ENCODE measurements around the gene ENTPD6.
A peak's percentile ranks its signal among the peaks of the same experiment; 100 is the strongest.

The ENTPD6 gene

DNA sequence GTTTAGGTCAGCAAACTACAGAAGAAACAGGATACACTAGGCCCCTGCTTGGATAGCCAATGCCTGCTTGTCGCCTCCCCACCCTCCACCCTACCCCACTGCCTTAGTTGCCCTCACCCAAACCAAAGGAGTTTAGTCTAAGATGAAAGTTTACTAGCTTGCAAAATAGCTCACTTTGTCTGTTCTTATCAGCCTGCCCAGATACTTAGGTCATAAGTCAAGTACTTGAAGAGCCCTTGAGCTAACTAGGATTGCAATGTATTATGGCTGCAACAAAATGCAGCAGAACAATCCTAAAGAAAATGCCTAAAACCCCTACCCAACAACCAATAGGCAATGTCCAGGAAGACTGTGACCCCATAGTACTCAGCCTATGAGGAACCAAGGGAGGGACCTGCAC, 7.3 kb upstream of the ENTPD6 start:
- no peak for DNase-seq

DNA sequence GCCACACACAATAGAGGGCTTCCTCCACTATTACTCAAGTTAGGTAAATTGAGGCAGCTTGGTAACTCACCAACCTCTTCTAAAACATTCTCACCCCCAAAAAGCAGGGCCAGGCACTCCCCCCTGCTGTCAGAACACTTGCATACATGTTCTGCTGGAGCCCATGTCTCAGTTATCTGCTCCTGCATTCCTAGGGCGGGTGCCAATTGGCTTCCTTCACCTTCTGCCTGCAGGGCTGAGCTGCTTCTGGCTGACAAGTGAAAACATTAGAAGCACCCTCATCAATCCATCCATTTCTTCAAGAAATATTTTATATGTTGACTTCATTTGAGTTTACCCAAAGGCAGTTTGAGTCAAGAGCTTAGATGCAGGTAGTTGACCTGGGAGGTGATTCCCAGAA, 4.5 kb upstream of the ENTPD6 start:
- no peak for DNase-seq

DNA sequence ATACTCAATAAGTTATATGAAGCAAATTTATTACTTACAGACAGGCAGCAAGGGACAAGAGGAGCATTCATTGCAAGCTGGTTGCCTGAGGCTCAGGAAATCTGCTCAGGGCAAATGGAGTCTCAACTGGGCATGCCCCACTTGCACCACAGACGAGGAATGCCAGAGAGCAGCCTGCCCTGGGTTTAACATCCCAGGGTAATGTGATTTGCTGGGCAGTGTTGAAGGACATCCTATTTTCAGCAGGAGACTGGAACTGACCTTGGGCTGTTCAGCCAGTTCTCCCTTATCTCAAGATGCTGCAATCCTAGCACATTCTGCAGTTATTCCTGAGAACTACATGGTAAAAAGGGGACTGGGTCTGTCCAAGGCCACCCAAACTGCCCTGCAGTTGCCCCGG, 3.8 kb upstream of the ENTPD6 start:
- no peak for DNase-seq

DNA sequence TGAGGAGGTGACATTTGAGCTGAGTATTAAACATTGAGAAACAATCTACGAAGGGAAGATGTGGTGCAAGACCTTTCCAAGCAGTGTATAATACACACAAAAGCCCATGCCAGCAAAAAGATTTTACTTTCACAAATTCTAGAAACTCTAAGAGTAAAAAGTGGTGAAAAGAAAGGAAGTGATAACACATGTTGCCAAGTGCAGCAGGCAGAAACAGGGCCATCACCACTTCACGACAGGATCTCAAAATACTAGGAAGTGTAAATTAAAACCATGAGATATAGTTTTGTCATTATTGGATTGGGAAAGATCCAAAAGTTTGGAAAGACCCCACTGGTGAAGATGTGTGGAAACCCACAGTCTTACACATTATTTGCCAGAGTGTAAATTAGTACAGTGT, 1.7 kb upstream of the ENTPD6 start:
- DNase-seq: no peak

DNA sequence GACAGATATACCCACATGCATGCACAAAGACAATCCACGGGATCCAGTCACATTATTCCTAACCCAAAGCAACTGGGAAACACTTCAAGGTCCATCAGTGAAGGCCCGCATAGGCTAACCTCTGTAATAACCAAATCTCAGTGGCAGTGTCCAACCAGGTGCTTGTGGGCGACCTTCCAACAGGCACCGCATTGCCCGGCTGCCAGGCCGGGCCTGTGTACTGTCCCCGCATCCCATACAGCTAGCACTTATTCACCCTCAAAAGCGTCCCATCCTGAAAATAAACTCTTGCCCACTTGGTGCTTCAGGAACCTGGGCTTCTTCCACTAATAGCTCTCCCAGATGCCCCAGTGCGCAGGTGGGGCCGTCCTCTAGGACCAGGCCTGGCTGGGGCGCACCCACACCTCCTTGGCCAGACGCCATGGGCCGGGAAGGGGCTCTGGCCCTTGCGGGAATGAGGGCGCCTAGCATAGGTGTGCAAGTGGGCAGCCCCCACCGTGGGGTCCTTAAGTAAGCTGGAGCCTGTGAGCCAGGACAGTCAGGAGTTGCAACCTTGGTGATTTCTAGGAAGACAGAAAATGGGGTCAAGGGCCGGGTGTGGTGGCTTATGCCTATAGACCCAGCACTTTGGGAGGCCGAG, 1.1 kb upstream of the ENTPD6 start:
- DNase-seq: no peak

DNA sequence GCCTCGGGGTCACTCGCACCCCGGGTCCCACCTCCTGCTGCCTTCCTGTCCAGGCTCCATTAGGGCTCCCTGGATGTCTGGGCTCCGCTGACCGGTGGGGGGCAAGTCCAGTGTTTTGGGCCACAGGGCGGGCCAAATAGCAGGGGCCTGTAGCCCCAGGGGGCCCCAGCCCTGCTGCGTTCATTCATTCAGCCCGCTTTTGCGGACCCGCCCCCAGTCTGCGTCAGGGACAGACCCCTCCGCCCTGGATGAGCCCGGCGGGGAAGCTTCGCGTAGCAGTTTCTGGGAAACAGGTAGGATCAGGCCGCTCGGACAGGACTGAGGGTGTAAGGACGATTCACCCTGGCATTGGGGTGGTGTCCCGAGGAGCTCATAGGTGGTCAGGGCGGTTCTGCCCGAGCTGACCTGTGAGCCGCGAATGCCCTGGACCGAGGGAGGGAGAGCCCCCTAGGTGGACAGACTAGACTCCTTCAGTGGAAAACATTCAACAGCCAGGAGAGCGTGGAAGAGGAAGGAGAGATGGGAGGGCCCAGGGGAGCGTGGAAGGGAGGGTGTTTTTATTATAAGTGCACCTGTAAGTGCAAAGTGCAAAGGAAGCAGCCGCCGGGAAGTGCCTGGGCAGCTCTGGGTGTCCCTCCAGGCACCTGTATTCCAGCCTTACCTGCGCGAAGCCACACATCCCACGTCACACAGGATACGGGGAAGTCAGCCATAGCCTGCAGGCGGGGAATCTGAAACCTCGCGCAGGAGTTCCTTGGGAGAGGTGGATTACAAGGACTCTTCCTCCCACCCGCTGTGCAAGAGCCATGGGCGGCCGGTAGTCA, 662 bp downstream of the ENTPD6 start:
- peak; percentile 9 for DNase-seq

DNA sequence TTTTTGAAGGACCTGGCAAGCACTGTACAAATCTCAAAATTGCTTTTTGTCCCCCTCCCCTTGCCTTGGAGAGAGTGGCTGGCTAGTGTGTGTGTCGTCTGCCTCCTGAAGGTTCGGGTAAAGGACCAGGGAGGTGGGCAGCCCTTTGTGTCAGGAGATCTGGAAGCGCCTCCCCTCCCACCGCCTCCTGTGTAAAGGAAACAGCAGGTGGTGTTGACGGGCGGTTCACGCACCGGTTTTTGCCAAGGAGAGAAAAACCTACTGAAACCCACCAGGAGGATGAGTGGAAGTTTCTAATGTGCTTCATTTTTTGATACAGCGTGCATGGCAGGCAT, 1.2 kb downstream of the ENTPD6 start:
- DNase-seq: no peak

DNA sequence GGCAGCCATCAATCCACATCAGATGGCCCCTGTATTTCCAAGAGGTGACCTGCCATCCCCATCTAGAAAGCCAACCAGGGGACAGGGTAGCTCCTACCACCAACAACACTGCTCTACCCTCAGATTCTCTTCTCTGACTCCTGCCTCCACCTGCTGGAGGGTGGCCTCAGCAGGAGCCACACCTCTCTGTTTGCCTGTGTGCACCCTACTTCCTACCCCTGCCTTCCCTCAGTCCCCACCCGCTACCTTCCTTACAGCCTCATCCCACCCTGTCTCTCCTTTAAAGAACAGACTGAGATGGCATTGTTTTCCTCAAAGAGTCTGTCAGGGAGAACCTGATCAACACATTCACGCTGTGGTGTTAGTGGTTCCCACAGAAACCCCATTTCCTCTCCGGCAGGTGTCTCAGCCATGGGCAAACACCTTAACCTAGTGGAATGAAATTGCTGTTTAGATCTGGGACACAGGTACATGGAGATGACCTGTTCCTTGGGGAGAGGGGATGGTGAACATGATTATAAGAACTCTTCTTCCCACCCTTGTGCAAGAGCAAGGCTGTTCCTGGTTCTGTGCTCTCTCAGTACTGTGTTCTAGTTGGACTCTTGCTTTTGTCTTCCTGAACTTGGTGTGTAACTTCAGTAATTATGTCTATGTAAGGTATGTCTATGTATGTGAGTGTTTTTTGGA, 1.8 kb downstream of the ENTPD6 start:
- DNase-seq: no peak

DNA sequence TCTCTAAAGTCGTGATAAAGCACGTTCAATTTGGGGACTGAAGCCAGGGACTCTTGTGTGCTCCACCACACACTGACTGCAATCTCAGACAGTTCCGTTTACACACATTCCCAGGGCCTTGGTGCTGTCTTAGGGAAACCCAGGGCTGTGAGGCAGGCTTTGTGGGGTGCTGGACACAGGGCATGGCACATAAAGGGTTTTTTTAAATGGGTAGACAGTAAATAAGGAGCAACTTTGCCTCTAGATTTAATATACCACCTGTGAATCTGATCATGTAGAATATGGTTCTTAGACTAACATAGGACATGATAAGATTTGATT, 2.3 kb downstream of the ENTPD6 start:
- no peak for DNase-seq

DNA sequence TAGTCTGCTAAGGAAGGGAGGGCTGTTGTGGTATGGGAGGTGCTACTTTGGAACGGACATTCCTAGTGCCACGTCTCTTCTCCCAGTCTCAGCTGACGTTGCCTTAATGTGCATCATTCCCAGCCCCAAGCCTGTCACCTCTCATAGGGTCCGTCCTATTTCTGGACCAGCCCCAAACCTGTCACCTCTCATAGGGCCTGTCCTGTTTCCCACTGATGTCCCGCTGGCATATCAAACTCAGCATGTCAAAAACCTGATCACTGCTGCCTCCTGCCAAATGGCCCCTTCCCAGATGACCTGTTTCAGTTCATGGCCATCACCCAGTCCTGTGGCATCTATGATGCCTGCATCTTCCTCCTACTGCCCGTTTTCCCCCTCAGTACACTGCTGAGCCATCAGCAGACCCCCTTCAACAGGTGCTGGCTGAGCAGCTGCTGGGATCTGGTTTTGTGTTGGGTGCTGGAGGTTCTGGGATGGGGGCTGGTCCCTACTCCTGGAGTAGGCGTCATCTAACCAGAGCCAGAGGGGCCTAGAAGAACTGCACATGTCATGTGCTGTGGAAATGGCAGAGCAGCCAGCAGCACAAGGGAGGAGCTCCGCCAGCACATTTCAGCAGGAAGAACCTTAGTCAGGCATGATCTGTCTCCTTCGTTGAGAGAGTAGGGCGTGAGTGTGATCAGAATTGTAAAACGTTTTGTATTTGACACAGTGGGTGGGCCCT, 3.3 kb downstream of the ENTPD6 start:
- no peak for DNase-seq

DNA sequence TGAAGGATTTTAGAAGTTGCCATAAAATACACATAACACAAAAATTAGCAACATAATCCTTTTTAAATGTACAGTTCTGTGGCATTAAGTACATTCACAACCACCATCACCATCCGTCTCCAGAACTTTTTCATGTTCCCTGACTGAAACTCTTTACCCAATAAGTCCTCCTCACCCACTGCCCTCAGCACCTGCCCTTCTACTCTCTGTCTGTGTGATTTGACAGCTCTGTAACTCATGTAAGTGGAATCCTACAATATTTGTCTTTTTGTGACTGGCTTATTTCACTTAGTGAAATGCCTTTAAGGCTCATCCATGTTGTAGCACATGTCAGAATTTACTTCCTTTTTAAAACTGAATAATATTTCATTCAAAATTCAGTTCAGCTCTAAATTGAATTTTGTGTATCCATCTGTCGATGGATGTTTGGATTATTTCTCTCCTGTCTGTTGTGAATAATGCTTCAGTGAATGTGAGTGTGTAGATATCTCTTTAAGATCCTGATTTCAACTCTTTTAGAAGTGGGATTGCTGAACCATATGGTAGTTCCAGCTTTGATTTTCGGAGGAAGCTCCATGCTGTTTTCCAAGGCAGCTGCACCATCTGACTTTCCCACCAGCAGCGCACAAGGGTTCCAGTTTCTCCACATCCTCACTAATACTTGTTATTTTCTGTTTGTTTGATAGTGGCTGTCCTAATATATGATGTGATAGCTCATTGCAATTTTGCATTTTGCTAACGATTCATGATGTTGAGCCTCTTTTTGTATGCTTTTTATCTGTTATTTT, 4.2 kb downstream of the ENTPD6 start:
- no peak for DNase-seq

DNA sequence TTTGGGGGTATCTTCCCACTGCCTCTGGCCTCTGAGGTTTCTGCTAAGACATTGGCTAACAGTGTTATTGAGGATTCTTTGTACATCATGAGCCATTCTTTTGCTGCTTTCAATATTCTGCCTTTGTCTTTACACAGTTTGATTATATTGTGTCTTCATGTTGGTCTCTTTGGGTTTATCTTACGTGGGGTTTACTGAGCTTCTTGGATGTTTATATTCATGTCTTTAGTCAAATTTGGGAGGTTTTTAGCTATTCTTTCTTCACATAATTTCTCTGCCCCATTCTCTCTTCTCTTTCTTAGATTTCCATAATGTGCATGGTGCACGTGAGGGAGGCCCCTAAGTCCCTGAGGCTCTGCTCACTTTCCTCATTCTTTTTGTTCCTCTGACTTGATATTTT, 7.6 kb downstream of the ENTPD6 start:
- DNase-seq: no peak

DNA sequence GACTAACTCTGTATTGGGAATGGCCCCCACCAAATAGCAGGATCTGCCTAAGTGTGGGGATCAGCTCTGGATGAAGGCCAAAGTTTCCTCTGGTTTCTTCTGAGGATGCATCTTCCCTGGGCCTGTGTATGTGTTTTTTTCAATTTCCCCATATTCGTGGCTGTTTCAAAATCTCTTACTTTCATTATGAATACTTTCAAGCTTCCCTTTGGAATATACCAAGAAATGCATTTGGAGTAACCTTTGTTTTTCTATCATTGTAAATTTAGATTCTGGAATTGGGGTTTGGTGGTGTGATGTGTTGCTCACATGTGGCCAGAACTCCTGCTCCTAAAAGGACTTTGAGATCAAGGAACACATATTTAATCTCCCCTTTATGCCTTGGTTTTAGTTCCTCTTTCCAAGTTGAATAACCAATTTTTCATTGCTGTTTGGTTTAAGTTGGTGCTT, 8.4 kb downstream of the ENTPD6 start:
- no peak for DNase-seq

DNA sequence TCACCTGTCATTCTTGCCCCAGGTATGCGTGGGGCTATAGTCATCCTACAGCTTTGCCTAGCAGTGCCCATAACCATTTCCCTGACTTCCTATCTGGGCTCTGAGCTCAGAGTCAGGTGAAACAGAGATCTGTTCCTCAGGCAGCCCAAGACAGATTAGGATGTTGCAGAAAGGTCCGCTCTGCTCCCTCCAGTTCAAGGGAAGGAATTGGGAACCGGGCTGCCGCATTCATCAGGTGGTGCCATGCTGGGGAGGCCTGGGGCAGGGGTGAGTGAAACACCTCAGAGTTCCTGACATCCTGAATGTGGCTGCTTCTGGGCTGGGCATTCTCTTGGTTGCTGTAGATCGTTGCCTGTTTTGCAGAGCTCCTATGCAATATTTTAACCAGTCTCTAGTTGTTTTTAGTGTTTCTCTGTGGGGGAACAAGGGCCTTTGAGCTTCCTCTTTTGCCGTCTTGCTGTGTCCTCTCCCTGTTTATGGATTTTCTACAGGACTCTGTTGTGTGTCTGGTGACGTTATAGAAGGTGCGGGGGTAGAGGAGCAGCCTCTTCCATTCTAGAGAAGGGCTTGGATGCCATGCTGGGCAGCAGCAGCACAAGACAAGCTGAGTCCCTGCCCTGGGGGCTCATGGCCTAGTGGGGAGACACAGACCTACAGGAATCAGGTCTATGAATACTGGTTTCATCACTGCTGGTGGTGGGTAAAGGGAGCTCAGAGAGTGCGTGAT, 9.2 kb downstream of the ENTPD6 start:
- DNase-seq: no peak

DNA sequence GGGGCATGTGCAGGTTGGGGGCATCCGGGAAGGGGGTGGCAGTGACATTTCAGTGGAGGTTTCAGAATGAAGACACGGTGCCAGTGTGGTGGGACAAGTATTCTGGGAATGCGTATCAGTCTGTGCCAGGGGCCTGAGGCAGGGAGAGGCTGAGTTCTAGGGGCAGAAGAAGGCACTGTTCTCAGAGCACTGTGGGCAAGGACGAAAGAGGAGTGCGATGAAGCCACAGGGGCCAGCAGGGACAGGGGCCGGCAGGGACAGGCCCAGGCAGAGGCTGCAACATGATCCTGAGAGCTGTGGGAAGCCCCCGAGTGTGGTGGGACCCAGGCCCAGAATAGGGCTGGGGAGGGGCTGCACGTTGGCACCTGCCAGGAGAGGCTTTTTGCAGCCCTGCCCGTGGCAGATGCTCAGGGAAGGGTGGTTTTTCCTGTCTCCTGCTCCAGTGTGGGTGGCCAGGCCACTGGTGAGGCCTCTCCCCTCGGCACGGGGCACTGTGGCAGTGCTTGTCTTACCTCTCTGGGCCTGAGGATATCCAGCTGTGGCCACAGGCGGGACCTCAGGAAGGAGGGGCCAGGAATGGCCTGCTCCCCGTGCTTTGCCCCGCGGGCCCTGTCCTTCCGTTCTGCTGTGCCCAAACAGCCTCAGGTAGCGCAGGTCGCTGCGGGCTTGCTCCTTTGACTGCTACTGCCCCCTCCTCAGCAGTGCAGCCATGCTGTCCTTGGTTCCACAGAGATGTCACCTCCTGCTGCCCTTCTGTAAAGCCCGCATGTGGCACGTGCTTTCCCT, 10.0 kb downstream of the ENTPD6 start:
- no peak for DNase-seq

DNA sequence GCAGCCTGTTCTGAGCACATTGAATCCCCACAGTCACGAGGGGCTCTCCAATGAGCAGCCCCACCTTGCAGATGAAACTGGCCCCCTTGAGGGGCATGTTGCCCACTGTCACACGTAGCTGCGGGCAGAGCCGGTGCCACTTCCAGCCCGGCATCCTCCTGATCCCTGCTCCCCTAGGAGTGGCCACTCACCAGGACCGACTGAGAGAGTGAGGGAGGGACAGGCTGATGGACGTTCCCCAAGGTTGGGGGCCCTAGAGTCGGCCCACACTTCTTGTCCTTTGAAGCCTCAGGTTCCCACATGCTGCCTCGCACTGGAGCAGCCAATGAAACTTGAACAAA, 10.5 kb downstream of the ENTPD6 start:
- no peak for DNase-seq

DNA sequence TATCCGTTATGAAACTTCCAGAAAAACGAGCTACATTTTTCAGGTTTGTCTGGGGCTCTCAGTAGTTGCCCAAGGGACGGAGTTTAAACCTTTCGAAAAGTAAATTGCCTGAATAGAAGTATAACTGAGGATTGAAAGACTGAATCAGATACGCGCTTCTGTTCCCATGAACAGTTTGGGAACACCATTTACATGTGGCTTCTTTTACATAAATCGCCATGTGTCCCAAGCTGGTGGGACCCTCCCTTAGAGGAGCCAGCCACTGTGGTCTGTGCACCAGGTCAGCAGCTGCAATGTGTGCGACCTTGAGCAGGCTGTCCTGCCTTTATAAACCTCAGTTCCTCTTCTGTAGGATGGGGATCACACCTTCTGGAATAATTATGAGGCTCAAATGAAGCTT, 11.0 kb downstream of the ENTPD6 start:
- no peak for DNase-seq

DNA sequence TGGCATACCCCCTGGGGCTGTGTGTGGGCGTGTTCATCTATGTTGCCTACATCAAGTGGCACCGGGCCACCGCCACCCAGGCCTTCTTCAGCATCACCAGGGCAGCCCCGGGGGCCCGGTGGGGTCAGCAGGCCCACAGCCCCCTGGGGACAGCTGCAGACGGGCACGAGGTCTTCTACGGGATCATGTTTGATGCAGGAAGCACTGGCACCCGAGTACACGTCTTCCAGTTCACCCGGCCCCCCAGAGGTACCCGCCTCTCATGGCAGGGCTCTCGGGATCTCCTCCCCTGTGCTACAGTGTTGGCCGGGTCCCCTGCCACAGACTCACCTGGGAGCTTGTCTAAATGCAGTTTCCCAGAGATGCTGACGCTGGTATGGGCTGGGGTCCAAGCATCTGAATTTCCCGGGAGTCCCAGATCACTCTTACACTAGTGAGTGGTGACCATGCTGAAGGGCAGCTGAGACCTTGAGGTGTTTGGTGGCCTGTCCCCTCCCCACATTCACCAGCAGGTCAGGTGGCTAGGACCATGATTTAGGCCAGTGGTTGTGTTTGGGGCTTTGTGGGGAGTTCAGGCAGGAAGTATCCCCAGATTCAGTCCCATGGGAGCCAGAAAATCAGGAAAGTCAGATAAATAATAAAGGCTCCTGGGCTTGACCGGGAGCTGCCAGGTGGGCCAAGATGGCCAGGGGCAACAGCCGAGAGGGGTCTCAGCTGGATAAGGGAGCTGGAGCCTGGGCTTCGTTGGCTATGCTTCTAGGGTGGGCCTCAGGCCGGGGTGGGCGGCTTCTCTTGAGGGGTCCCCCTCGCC, 11.8 kb downstream of the ENTPD6 start:
- DNase-seq: no peak

DNA sequence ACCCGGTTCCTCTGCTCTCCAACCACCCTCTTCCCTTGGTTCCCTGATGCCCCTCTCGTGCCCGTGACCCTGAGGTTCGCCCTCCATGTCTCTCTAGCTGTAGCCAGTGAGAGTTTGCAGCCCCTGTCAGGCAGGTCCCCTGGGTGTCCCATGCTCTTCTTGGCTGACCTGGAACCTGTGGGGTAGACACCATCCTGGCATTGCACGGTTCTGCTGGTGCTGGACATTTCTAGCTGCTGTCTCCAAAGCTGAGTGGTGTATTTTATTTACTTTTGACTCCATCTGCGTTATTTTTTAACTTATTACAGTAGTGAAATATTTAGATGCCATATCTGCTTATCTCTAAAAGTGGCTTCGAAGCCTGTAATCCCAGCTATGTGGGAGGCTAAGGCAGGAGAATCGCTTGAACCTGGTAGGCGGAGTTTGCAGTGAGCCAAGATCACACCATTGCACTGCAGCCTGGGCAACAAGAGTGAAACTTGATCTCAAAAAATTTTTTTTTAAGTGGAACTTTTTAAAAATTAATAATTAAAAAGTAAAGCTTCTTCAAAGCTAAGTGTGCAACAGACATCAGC, 12.5 kb downstream of the ENTPD6 start:
- no peak for DNase-seq

DNA sequence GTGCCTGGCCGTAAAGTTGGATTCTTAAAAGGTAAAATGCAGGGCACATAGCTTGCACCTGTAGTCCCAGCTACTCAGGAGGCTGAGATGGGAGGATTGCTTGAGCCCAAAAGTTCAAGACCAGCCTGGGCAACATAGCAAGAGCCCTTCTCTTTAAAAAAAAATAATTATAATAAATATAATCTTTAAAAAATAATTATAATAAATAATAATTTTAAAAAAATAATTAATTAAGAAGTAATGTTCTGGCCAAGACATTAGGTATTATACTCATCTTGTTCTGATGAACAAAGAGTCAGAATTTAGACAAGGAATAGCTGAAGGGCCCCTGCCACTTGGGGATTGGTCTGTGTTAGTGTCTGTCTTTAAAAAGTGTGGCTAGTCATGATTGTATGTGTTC, 13.9 kb downstream of the ENTPD6 start:
- no peak for DNase-seq

All from activated naive CD4-positive, alpha-beta T cell treated with Interleukin-2 at 50 U/mL for 16 hours (primary cell).